Stimulated activated CD4-positive, alpha-beta T cell treated with anti-CD3 and anti-CD28 coated beads, Interleukin-1b, Interleukin-23, amount 100 ng/mL, for 48 hours (primary cell): ENCODE results near the gene SPSB4.
"Not testable (repeated sequence)": the region's sequence is repeated elsewhere in the genome, so short reads cannot be mapped to it uniquely, and the experiment has no call there.

Source experiments
- DNase-seq: peaks from one replicate; pipeline ENCODE4 v3.0.0-alpha.2; 2020

SPSB4 gene

DNA sequence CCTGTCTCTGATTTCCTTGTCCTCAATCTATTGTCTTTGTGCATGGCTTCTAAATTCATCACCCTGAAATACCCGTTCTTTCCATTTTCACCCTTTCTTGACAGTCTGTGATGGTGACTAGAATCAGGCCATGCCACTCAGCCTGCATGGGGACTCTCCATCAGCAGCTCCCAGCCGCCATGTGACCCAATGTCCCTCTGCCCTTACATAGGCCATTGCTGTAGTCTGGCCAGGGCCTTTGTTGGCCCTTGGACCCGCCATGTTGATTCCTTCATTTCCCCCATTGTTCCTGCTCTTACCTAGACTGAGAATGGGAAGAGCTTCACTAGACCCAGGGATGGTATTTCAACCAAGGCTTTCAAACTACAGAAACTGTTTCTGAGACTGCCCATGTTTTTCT lies 45.8 kb downstream of the SPSB4 start:
- DNase-seq: no peak

DNA sequence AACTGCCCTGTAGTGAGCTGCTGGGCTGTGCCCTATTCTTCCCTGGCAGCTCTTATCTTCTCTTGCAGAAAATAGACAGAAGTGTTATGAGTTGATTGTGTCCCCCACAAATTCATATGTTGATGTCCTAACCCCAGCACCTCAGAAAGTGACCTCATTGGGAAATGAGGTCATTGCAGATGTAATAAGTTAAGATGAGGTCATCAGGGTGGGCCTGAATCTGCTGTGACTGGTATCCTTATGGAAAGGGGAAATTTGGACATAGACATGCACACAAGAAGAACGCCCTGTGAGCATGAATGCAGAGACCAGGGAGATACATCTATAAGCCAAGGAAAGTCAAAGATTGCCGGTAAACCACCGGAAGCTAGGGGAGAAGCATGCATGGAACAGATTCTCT lies 49.0 kb downstream of the SPSB4 start:
- no peak for DNase-seq

DNA sequence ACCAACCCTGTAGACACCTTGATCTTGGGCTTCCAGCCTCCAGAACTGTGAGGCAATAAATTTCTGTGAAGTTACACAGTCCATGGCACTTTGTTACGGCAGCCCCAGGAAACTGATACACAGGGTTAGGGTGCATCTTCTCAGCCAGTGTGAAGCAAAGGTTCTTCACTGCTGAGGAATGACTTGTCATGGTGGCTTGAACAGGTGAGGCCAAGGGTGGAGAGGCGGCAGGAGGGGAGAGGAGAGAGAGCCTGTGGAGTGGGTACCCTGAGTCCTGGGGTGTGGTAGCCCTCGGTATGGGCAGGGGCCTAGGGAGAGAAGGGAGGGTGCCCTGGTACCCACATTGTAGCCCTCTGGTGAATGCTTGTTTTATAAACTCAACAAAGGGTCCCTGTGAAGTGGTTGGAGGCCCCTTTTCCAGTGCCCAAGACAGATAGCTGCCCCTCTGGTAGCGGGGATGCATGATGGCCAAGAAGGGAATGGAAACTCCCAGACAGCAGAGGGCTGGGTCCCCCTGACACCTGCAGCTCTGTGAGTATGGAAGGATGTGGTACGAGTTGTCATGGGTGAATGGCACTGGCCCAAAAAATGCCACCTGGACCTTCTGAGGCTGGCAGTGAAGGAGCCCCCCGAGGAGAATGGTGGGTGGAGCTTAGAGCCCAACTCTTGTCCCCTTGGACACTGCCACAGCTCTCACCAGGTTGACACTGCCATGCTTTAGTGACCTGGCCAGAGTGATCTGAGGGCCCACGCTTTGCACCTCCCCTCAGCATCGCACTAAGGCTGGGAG lies 49.6 kb downstream of the SPSB4 start:
- DNase-seq: no peak

DNA sequence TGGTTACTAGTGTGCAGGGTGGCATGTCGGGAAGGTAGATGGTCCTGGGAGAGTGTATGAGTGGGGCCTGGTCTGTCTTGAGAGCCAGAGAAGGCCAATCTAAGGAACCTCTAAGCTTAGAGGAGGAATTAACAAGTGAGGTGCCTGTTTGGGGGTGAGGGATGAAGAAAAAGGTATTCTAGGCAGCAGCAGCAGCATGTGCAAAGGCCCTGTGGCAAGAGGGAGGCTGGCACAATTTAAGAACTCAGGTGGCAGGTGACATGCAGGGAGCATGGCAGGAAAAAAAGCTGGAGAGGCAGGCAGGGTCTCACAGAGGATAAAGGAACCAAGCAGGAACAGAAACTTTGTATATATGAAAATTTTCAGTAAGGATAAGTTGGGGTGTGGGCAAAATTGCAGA lies 51.2 kb downstream of the SPSB4 start:
- DNase-seq: no peak

DNA sequence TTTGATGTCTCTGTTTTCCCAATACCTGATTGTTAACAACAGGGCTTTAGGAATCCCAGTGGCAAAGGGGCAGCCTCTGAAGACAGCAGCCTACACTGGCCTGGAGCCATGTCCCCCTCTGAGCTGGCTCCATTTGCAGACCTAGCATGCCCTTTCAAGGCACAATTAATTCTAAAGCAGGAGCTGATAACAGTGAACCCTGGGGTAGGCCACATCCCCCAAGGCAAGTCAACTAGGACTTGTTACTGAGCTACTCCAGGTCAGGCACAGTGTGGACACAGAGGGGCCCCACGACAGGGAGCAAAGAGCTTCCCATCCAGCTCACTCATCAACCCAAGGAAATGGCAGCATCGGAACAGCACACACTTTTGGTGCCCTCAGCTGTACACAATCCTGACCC lies 51.9 kb downstream of the SPSB4 start:
- no peak for DNase-seq

DNA sequence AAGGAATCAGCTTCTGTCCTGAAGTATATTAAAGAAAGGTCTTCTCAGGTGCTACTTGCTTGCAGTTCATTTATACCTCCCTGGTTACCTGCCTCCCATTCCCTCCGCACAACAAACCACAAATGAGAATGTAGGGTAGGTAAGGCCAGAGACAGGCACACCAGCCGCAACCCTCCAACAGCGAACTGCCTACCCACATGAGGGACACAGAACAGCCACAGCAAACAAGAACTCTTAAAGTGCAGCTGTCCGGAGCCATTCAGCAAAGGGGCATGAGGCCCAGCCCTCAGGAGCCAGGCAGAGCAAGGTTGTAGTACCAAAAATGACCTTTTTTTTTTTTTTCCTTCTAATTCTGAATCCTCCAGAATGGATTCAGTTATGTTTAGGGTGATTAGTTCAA lies 52.4 kb downstream of the SPSB4 start:
- DNase-seq: no peak

DNA sequence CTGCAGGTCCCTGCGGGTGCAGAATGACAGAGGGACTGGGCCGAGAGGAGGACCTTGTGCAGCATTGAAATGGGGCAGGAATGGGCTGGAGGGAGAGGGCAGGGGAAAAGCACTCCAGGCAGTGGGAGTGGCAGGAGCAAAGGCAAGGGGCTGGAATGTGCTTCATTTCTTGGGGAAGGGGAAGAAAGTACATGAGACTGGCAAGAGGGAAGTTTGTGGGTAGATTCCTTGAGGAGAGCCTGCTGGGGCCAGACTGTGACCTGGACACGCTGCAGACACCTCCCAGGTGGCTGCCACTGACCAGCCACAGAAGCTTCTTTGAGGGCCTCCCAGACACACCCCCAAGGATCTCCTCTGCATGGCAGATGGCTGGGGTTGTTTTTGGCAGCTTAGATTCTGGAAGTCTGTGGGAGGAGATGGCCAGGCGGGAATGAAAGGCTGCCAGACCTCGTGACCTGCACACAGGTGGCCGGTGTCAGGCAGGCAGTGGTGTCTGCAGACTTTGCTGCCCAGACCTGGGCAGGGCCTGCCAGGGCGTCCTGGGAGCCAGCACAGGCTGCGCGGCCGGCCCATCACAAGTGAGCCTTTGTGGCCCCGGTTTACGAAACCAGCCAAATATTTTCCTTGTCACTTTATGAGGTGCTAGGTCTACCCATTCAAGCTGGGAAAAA lies 53.1 kb downstream of the SPSB4 start:
- DNase-seq: no peak

DNA sequence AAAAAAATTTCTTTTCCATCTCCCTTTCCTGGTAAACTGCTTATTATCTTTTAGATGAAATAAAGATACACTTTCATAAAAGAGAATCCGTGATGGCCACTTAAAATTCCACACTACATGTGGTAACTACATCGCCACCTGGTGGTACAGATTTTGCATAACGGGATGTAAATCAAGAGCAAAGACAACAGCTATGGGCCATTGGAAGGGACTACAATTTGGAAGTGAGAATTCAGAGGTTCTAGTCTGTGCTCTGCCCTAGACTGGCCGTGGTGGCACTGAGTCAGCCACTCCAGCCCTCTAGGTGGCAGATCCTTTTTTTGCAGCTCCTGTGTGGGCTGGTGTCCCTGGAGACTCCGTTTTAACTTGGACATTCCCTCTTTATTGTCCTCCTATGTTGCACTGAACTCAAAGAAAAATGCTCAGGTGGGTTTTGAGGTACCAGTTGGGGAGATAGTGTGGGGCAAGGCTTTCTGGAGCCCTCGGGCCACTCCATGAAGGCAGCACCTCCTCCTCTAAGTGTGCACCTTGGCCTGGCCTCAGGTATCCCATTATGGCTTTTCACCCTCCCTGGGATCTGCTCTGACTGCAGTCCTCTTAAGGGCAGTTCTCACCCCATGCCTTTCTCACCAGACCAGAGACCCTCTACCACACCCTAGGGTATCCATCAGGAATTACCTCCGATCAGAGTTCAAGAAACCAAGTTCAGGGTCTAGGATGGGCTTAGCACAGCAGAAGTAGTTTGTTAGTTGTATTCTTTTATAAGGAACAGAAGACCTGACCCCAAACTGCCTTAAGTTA lies 54.9 kb downstream of the SPSB4 start:
- DNase-seq: peak; percentile 52

DNA sequence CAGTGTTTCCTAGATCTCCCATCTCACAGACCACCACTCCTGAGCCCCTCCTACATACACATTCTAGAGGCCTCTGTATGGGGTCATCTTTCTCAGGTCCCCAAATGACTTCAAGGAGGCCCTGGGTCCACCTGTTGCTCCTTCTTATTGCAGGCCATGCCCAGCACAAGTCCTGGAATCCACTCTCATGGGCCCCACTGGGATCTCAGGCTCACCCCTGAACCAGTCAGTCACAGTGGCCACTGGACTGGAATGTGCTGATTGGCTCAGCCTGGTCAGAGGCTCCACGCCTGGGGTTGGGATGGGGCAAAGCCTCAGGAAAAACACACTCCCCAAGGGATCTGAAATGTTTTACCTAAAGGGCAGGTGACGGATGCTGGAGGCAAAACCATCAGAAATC lies 55.7 kb downstream of the SPSB4 start:
- DNase-seq: no peak

DNA sequence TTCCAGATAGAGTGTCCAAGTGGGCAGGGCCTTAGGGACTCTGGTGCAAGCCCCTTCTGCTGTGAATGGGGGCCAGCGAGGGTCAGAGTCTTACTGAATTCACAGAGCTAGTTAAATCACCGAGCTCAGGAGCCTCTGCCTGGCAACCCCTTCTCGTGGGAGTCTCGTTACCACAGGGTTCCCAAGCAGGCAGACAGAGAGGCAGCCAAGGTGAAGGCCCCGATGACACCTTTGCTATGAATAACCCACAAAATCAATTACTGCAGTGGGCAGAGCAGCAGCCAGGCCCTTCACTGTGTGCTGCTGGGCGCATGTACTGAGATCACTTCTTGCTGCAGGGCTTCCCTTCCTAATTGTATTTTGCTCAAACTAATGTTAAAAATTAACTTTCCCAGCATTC lies 56.9 kb downstream of the SPSB4 start:
- no peak for DNase-seq

DNA sequence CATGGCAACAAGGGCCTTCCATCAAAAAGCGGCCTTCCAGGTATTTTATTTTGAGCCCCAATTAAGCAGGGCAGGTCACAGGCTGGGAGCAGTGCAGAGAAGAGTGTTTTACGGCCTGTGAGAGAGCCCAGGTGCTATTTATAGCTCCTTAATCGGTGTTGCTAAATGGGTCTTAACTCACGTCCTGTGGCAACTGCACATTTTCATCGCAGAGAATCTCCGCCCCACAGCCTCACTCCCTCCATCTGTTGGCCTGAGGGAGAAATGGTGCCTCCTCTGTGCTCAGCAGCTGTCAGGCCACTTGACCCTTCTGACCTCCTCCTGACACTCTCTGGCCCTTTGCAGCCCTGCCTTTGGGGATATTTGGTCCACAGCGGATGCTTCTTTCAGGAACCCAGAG lies 58.6 kb downstream of the SPSB4 start:
- DNase-seq: no peak

DNA sequence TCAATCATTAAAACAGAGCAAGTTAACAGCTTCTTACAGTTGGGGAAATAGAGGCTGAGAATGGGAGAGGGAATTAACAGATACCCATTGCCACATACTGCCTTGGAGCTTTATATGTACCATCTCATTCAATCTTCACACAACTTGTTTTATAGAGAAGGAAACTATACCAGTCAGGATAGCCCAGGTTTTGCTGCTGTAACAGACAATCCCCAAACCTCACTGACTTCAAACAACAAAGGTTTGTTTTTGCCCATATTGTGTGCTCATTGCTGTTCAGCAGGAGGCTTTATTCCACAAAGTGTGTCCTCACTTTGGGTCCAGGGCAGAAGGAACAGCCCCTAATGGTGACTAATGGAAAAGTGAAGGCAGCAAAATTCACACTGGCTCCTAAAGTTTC lies 59.2 kb downstream of the SPSB4 start:
- DNase-seq: no peak

DNA sequence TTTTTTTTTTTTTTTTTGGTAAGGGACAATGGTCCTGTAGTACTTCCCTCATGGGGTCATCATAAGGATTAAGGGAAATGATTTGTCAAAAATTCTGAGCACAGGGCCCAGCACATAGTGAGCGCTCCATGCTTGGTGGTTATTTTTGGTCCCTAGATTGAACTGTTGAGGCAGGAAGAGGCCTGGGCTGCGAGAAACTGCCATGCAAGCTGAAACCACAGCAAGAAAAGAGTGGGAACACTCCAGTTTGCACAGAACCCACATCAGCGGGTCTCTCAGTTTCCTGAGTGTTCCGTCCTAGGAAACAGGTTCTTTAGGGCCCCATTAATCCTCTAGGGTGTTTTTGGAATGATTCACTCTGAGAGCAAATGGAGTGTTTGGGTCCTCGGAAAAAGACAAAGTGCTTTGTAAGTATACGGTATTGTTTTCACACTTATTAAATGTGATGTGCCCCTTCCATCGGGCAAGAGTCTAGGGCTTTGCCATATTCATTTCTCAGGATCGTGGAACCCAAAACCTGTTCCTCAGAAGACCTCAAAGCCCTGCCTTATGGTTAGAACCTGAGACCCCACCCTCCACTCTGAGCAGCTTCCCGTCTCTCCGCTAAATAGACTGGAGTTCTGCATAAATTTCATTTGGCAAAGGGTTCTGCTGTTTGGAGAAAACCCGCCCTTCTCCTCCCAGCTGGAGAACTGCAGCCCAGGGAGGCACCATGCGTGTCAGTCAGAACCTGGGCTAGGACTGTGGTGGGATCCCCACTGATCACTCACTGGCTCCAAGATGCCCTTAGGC lies 60.4 kb downstream of the SPSB4 start:
- no peak for DNase-seq

DNA sequence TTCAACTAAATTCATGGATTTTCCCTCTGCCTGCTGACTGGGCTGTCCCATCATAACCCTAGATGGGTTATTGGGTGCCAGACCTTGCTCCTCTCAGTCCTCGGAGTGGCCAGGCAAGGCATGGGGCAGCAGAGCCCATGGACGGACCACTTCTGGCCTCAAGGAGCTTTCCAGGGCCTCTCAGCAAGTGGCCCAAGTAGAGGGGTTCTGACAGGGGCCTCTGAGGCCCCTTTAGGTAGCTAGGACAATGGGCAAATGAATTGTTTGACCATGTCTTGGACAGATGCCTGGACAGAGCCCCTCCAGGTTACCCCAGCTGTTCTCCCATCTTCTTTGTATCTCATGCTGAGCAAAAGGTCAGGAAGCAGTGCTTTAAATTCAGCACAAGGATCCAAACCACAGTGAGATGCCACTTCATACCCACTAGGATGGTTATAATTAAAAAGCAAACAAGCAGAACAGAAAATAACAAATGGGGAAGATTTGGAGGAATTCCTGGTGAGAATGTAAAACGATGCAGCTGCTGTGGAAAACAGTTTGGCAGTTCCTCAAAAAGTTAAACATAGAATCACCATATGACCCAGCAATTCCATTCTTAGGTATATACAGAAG lies 61.6 kb downstream of the SPSB4 start:
- no peak for DNase-seq

DNA sequence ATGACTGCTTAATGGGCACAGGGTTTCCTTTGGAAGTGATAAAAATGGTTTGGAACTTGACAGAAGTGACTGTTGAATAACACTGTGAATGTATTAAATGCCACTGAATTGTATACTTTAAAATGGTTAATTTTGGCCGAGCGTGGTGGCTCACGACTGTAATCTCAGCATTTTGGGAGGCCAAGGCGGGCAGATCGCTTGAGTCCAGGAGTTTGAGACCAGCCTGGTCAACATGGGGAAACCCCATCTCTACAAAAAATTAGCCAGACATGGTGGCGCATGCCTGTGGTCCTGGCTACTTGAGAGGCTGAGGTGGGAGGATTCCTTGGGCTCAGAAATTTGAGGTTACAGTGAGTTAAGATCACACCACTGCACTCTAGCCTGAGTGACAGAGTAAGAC lies 62.5 kb downstream of the SPSB4 start:
- not testable (repeated sequence) for DNase-seq

DNA sequence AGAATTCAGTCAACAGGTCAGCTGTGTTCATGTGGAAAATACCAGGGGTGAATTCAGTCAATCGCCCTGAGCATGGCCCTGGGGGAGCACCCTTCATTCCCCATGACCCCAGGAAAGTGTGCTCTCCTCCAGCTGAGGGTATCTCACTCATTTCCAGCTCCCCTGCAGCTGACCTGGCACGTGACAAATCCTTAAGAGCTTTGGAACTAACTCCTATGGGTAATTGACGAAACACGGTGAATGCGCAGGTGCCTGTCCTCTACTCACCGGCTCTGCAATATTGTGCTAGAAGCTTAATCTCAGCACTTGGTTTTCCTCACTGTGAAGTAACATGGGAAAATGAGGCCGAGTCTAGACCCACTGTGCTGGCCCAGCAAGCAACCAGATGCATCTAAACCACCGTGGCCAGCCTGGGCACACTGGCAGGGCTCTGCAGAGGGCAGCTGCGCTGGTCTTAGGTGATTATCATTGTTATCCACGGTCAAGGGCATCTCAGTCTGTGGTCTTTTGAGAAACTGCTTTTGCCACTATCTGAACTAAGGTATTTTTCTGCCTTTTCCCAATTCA lies 63.1 kb downstream of the SPSB4 start:
- DNase-seq: no peak

DNA sequence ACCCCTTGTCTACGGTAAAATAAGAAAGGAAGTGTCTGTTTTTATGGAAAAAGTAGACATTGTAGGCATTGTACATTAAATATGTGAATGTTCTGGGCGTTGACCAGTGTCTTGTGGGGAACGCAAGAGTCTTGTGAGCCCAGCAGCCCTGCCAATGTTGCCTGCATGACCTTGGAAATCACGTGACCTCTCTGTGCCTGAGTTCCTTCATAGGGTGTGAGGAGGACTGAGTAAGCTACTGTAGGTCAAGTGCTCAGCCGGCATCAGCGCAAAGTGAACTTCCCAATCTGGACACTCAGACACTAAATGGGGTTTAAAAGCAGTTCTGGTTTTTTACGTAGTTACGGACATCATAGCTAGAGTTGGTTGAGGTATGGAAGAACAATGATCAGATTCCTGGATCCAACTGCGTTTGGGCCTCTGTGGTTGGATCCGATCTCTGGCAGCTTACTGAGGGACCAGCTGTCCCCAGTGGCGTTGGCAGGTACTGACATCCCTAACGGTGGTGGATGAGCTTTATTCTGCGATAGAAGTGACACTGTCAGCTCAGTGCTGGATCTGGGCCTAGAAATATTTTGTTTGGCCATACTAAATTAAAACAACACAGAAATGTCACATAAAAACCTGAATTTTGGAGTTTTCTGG lies 63.8 kb downstream of the SPSB4 start:
- DNase-seq: no peak

DNA sequence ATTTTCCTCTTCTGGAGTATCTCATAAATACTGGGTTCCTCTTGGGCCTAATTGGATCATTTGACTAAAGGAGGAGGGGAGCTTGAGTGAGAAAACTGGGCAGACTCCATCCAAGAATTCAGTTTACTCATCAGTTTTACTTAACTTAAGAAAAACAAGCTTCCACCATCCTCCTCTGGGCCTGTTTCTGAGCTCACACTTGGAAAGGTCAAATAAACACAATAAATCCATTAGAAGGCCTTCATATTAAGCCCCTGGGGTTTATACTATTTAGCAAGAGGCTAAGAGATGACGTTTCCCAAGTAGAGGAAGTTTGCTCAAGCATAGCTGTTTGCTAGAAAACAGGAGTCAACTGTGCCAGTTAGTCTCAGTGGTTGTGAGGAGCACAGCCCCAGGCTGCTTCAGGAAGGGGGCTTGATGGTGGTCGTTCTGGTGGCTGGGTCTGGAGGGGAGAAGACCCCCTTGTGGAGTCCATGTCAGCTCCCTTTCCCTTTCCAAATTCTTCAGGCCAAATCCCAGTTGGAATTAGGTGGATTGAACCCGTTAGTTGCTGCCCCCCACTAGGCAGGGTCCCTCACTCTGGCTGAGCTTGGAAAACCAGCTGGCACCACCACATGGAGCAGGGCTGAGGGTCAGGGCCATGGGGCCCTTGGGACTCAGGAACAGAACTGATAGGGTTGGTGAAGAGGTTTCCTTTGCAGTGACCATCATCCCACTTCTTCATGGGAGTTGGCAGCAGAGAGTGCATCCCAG lies 64.8 kb downstream of the SPSB4 start:
- DNase-seq: no peak

DNA sequence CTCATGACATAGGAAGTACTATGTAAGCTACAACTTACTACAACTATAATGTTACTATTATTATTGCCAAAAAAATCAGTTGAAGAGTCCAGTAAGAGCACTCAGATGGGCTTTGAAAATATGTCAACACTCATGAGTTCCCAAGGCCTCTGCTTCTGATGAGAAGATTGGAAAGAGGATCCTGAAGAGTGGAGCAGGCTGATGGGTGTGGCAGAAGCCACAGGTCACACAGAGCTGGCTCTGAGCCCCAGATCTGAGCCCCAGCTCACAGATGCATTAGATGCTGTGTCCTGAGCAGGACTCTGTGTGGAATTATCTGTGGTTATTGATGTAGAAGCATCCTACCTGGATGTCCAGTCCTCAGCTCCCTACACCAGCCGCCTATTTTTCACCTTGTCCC lies 65.6 kb downstream of the SPSB4 start:
- DNase-seq: no peak

DNA sequence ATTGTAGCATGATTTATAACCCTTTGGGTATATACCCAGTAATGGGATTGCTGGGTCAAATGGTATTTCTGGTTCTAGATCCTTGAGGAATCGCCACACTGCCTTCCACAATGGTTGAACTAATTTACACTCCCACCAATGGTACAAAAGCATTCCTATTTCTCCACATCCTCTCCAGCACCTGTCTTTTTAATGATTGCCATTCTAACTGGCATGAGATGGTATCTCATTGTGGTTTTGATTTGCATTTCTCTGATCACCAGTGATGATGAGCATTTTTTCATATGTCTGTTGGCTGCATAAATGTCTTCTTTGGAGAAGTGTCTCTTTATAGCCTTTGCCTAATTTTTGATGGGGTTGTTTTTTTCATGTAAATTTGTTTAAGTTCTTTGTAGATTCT lies 66.8 kb downstream of the SPSB4 start:
- not testable (repeated sequence) for DNase-seq

DNA sequence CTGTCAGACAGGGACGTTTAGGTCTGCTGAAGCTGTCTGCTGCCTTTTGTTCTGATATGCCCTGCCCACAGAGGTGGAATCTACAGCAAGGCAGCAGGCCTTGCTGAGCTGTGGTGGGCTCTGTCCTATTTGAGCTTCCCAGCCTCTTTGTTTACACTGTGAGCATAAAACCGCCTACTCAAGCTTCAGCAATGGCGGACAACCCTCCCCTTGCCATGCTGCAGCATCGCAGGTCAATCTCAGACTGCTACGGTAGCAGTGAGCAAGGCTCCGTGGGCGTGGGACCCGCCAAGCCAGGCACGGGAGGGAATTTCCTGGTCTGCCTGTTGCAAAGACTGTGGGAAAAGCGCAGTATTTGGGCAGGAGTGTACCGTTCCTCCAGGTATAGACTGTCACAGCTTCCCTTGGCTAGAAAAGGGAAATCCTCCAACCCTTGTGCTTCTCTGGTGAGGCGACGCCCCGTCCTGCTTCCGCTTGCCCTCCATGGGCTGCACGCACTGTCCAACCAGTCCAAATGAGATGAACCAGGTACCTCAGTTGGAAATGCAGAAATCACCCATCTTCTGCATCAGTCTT lies 71.4 kb downstream of the SPSB4 start:
- no peak for DNase-seq
